Stimulated activated CD4-positive, alpha-beta T cell treated with anti-CD3 and anti-CD28 coated beads, Interleukin-12 subunit alpha, Interleukin-12 subunit beta, amount 100 ng/mL, for 24 hours (primary cell): ENCODE data around the gene BBS9.
"Not testable (repeated sequence)": the region's sequence is repeated elsewhere in the genome, so short reads cannot be mapped to it uniquely, and the experiment has no call there.

Source experiments
- DNase-seq, 2 experiments: peaks; one replicate each; pipeline ENCODE4 v3.0.0-alpha.2; 2020; ENCODE audit warnings: low read depth in 2 of 2

Gene BBS9

GRCh38 chr7:33276325-33276724 lies 147.0 kb downstream of the BBS9 start:
- DNase-seq: no peak

GRCh38 chr7:33276729-33277128 lies 147.4 kb downstream of the BBS9 start:
- DNase-seq: no peak

- DNase-seq: no peak
These were observed 148.7 kb downstream of the BBS9 start for GRCh38 chr7:33278095-33278494.

GRCh38 chr7:33286501-33286900 lies 157.1 kb downstream of the BBS9 start:
- DNase-seq: no peak

- DNase-seq: no peak
These were observed 158.4 kb downstream of the BBS9 start for GRCh38 chr7:33287738-33288137.

GRCh38 chr7:33298848-33299247 lies 169.5 kb downstream of the BBS9 start:
- DNase-seq: no peak

- no peak for DNase-seq
These were observed 170.1 kb downstream of the BBS9 start for GRCh38 chr7:33299425-33299824.

GRCh38 chr7:33300131-33300530 lies 170.8 kb downstream of the BBS9 start:
- DNase-seq: no peak

- DNase-seq: no peak
These were observed 171.4 kb downstream of the BBS9 start for GRCh38 chr7:33300742-33301141.

- not testable (repeated sequence) for DNase-seq
These were observed 174.7 kb downstream of the BBS9 start for GRCh38 chr7:33303978-33304557.

- no peak for DNase-seq
These were observed 177.8 kb downstream of the BBS9 start for GRCh38 chr7:33307205-33307604.

GRCh38 chr7:33310546-33310945 lies 181.2 kb downstream of the BBS9 start:
- no peak for DNase-seq

- DNase-seq: no peak
These were observed 196.6 kb downstream of the BBS9 start for GRCh38 chr7:33325754-33326484.

- DNase-seq: no peak
These were observed 197.1 kb downstream of the BBS9 start for GRCh38 chr7:33326485-33326848.

GRCh38 chr7:33327427-33327826 lies 198.1 kb downstream of the BBS9 start:
- no peak for DNase-seq

- DNase-seq: no peak
These were observed 205.0 kb downstream of the BBS9 start for GRCh38 chr7:33334349-33334748.

- DNase-seq: no peak
These were observed 207.5 kb downstream of the BBS9 start for GRCh38 chr7:33336820-33337219.

- no peak for DNase-seq
These were observed 209.9 kb downstream of the BBS9 start for GRCh38 chr7:33339074-33339790.

- DNase-seq: no peak
These were observed 216.7 kb downstream of the BBS9 start for GRCh38 chr7:33346055-33346454.

GRCh38 chr7:33350577-33350976 lies 221.2 kb downstream of the BBS9 start:
- no peak for DNase-seq

- no peak for DNase-seq
These were observed 222.3 kb downstream of the BBS9 start for GRCh38 chr7:33351709-33352108.

GRCh38 chr7:33354201-33354600 lies 224.8 kb downstream of the BBS9 start:
- no peak for DNase-seq

- no peak for DNase-seq
These were observed 226.0 kb downstream of the BBS9 start for GRCh38 chr7:33355386-33355785.
